Left renal cortex interstitium (tissue), 4 donors: ENCODE results near the gene STK11IP. TPM values are rescaled to one million over a fixed set of nuclear protein-coding genes. Genes with fewer than 3 reads are reported as not detected.

Experiments
- polyA plus RNA-seq, 4 donors: library from polyadenylated mRNA; unstranded; fragments of 120-200 nt; gene quantifications; one replicate each; pipeline ENCODE4 v1.2.1, GENCODE V29; 2013; ENCODE audit not compliant: insufficient read length in 4 of 4

Gene STK11IP
- polyA plus RNA-seq, 4 donors = 16.7 to 37.6 (median 28.7) TPM

Other genes starting within 250 kb of the STK11IP start
- 10 to 100 TPM; 54.3 to 73.8 (median 69.2) TPM for gene DNPEP, start 209.9 kb upstream of the STK11IP start, polyA plus RNA-seq
- gene DES, start 179.5 kb upstream of the STK11IP start, polyA plus RNA-seq = 1 to 10 TPM; 7.4 to 9.3 (median 8.1) TPM
- 10 to 100 TPM; 10.7 to 18.1 (median 14.7) TPM for gene SPEG, start 163.0 kb upstream of the STK11IP start, polyA plus RNA-seq
- 10 to 100 TPM; 32.8 to 41.9 (median 37.8) TPM for gene GMPPA, start 99.0 kb upstream of the STK11IP start, polyA plus RNA-seq
- gene ASIC4, start 83.4 kb upstream of the STK11IP start, polyA plus RNA-seq = under 1 TPM; 0.10 to 0.33 (median 0.17) TPM
- 10 to 100 TPM; 27.8 to 51.8 (median 34.8) TPM for gene CHPF, start 54.0 kb upstream of the STK11IP start, polyA plus RNA-seq
- gene TMEM198, start 53.8 kb upstream of the STK11IP start, polyA plus RNA-seq = 1 to 10 TPM; 2.7 to 5.0 (median 3.6) TPM
- 100 to 1,000 TPM; 127 to 208 (median 175) TPM for gene OBSL1, start 26.3 kb upstream of the STK11IP start, polyA plus RNA-seq
- 1 to 10 TPM in 2 of 4 donors, under 1 TPM in 2; 0.46 to 2.4 (median 1.3) TPM for gene INHA, start 25.5 kb upstream of the STK11IP start, polyA plus RNA-seq
- 10 to 100 TPM in 2 of 4 donors, 1 to 10 TPM in 2; 7.6 to 14.2 (median 10.8) TPM for gene SLC4A3, start 29.8 kb downstream of the STK11IP start, polyA plus RNA-seq